IMR-90 (cell line): ENCODE results near the gene CDK5RAP2. TPM values are rescaled to one million over a fixed set of nuclear protein-coding genes. Genes with fewer than 3 reads are reported as not detected.
A peak's percentile ranks its signal among the peaks of the same experiment; 100 is the strongest.

Experiments
- ATAC-seq: fragments of 200-7000 bp; cut with Tn5 transposase; 2 replicates; pipeline ENCODE4 v1.9.1; 2020; ENCODE audit warnings: low read depth, mild to moderate bottlenecking, moderate library complexity
- BruUV-seq: library from RNA; stranded (reverse); fragments of 400-500 nt; replicated peaks from 2 replicates; lab custom pipeline; 2021; lab: Mats Ljungman, UMichigan
- CTCF ChIA-PET: fragments of 300-600 bp; formaldehyde crosslinking; extraction: SDS; loops from one replicate; lab custom pipeline; 2021; ENCODE audit warnings: antibody characterized with exemption; lab: Yijun Ruan, JAX
- POLR2A ChIA-PET: fragments of 300-600 bp; sonication (Branson Sonifier 250); formaldehyde crosslinking; loops from one replicate; lab custom pipeline; 2022; ENCODE audit warnings: antibody characterized with exemption; ENCODE audit not compliant: unreplicated experiment; lab: Charles Lee
- DNase-seq: peaks from one replicate; pipeline ENCODE4 v3.0.0; 2013
- H2AFZ ChIP-seq: replicated peaks from 2 replicates; pipeline ENCODE3; 2013; ENCODE audit warnings: low read length, mild to moderate bottlenecking; ENCODE audit not compliant: poor library complexity
- H2AK5ac ChIP-seq: 2 replicates; pipeline ENCODE4 v1.6.1; 2013; ENCODE audit warnings: low read depth, low read length, inconsistent platforms
- H2AK9ac ChIP-seq: replicated peaks from 2 replicates; pipeline ENCODE3; 2013; ENCODE audit warnings: mild to moderate bottlenecking, low read depth, low read length, moderate library complexity; ENCODE audit not compliant: poor library complexity
- H2BK120ac ChIP-seq: 2 replicates; pipeline ENCODE4 v1.6.1; 2013; ENCODE audit warnings: low read depth, low read length, inconsistent platforms
- H2BK15ac ChIP-seq: 3 replicates; pipeline ENCODE4 v1.6.1; 2013; ENCODE audit warnings: low read depth, low read length, inconsistent platforms
- H2BK20ac ChIP-seq: 2 replicates; pipeline ENCODE4 v1.6.1; 2013; ENCODE audit warnings: low read depth, mild to moderate bottlenecking, inconsistent platforms, low read length, moderate library complexity
- H2BK5ac ChIP-seq: 2 replicates; pipeline ENCODE4 v1.6.1; 2013; ENCODE audit warnings: mild to moderate bottlenecking, low read depth, low read length, inconsistent platforms; ENCODE audit not compliant: poor library complexity, severe bottlenecking
- H3K14ac ChIP-seq: replicated peaks from 2 replicates; pipeline ENCODE4 v1.6.1; 2013; ENCODE audit warnings: low read depth, low read length, inconsistent platforms
- H3K18ac ChIP-seq: 2 replicates; pipeline ENCODE4 v1.6.1; 2013; ENCODE audit warnings: low read depth, low read length, control low read depth
- H3K23ac ChIP-seq: 2 replicates; pipeline ENCODE4 v1.6.1; 2013; ENCODE audit warnings: low read depth, low read length, inconsistent platforms
- H3K27ac ChIP-seq: 2 replicates; pipeline ENCODE4 v1.5.1; 2013; ENCODE audit warnings: mild to moderate bottlenecking, control low read depth, low read length; ENCODE audit not compliant: insufficient read depth
- H3K27me3 ChIP-seq: 2 replicates; pipeline ENCODE4 v1.6.1; 2013; ENCODE audit warnings: low read length; ENCODE audit not compliant: control insufficient read depth, insufficient read depth
- H3K36me3 ChIP-seq: 2 replicates; pipeline ENCODE4 v1.6.1; 2013; ENCODE audit warnings: low read length, mixed read lengths; ENCODE audit not compliant: control insufficient read depth, insufficient read depth
- H3K4ac ChIP-seq: 2 replicates; pipeline ENCODE4 v1.6.1; 2013; ENCODE audit warnings: low read depth, low read length, inconsistent platforms
- H3K4me1 ChIP-seq: 2 replicates; pipeline ENCODE4 v1.6.1; 2013; ENCODE audit warnings: low read length, mixed read lengths; ENCODE audit not compliant: control insufficient read depth, insufficient read depth
- H3K4me2 ChIP-seq: 2 replicates; pipeline ENCODE4 v1.6.1; 2013; ENCODE audit warnings: low read depth, mild to moderate bottlenecking, control low read depth, low read length, moderate library complexity
- H3K4me3 ChIP-seq: 2 replicates; pipeline ENCODE4 v1.5.1; 2013; ENCODE audit warnings: low read depth, mild to moderate bottlenecking, control low read depth, low read length, moderate library complexity; ENCODE audit not compliant: insufficient read depth
- H3K56ac ChIP-seq: 2 replicates; pipeline ENCODE4 v1.6.1; 2013; ENCODE audit warnings: low read length, inconsistent platforms; ENCODE audit not compliant: insufficient read depth; ENCODE audit errors: extremely low read depth
- H3K79me1 ChIP-seq, 2 experiments: 2 replicates each; pipeline ENCODE4 v1.6.1; 2013; ENCODE audit warnings: low read length in 2 of 2, inconsistent platforms in 1 of 2, low read depth in 1 of 2
- H3K9ac ChIP-seq: 2 replicates; pipeline ENCODE4 v1.6.1; 2013; ENCODE audit warnings: low read depth, low read length, control low read depth
- H3K9me1 ChIP-seq: 2 replicates; pipeline ENCODE4 v1.6.1; 2013; ENCODE audit warnings: low read length, inconsistent platforms; ENCODE audit not compliant: insufficient read depth
- H3K9me3 ChIP-seq: 2 replicates; pipeline ENCODE4 v1.6.1; 2013; ENCODE audit warnings: low read length; ENCODE audit not compliant: control insufficient read depth, insufficient read depth
- H4K20me1 ChIP-seq: 2 replicates; pipeline ENCODE4 v1.6.1; 2013; ENCODE audit warnings: low read length, inconsistent platforms; ENCODE audit not compliant: insufficient read depth
- H4K5ac ChIP-seq: 2 replicates; pipeline ENCODE4 v1.6.1; 2013; ENCODE audit warnings: mild to moderate bottlenecking, low read depth, low read length, control low read depth
- H4K8ac ChIP-seq, 2 experiments: 2 replicates each; pipeline ENCODE4 v1.6.1; 2013; ENCODE audit warnings: low read depth in 2 of 2, low read length in 2 of 2, control low read depth in 1 of 2, inconsistent platforms in 1 of 2
- H4K91ac ChIP-seq: 2 replicates; pipeline ENCODE4 v1.6.1; 2013; ENCODE audit warnings: low read depth, low read length, inconsistent platforms; ENCODE audit not compliant: insufficient read depth
- BHLHE40 ChIP-seq: fragments of 150-350 bp; IDR thresholded peaks from 2 replicates; pipeline ENCODE4 v1.6.1; 2016; ENCODE audit warnings: mild to moderate bottlenecking, low read depth, low read length
- CEBPB ChIP-seq: IDR thresholded peaks from 2 replicates; pipeline ENCODE4 v1.6.1; 2012; ENCODE audit warnings: low read depth, low read length, improper control_type of control experiment
- FOS ChIP-seq: fragments of 150-350 bp; IDR thresholded peaks from 2 replicates; pipeline ENCODE4 v1.6.1; 2016; ENCODE audit warnings: low read depth, low read length
- POLR2A ChIP-seq: IDR thresholded peaks from 2 replicates; pipeline ENCODE4 v1.6.1; 2012; ENCODE audit warnings: mild to moderate bottlenecking, low read depth, low read length
- RAD21 ChIP-seq: IDR thresholded peaks from 2 replicates; pipeline ENCODE4 v1.6.1; 2012; ENCODE audit warnings: low read length, improper control_type of control experiment
- RFX5 ChIP-seq: IDR thresholded peaks from 2 replicates; pipeline ENCODE4 v1.8.0; 2012; ENCODE audit warnings: low read depth, mild to moderate bottlenecking, low read length, moderate library complexity
- WGBS, 2 experiments: methylation state at CpG; one replicate each; pipeline versions ENCODE4 v1.1.5 to v1.1.7; 2013; ENCODE audit warnings: missing lambda C conversion rate in 2 of 2; ENCODE audit not compliant: insufficient read length in 1 of 2; ENCODE audit errors: extremely low coverage in 2 of 2; 5-methylcytosine and 5-hydroxymethylcytosine counted together
- dilution Hi-C: fragments of 300-500 bp; cut with HindIII; formaldehyde crosslinking; loops from one replicate; pipeline ENCODE4 v1.14.3; 2018; ENCODE audit warnings: low sequenced_read_pairs; ENCODE audit not compliant: unreplicated experiment
- in situ Hi-C: fragments of 300-500 bp; cut with MboI; formaldehyde crosslinking; loops from 3 replicates; pipeline ENCODE4 v1.14.3; 2019; ENCODE audit warnings: low sequenced_read_pairs, inconsistent platforms, mixed read lengths
- intact Hi-C: fragments of 100-400 bp; cut with micrococcal nuclease; formaldehyde crosslinking; loops from 2 replicates; pipeline ENCODE4 v1.10.0; 2022
- polyA plus RNA-seq, 3 experiments: library from polyadenylated mRNA; depleted of rRNA; stranded (reverse); fragments of >200 nt; gene quantifications; 2 replicates each; pipeline ENCODE4 v1.2.3, GENCODE V29; 2012; ENCODE audit warnings: low replicate concordance in 1 of 3
- total RNA-seq: library from RNA; depleted of rRNA; stranded (reverse); fragments of >200 nt; gene quantifications from 2 replicates; pipeline ENCODE4 v1.2.3, GENCODE V29; 2012
- TF ChIP-seq, protein P1 (sequence below): fragments of 150-350 bp; IDR thresholded peaks from 2 replicates; pipeline ENCODE4 v1.6.1; 2016; ENCODE audit warnings: low read depth, mild to moderate bottlenecking, low read length, moderate library complexity, borderline replicate concordance

Gene CDK5RAP2
- total and polyA plus RNA-seq, 2 of the 4 experiments (the other 2 are of a cell fraction): 29.5 to 31.7 TPM

DNA sequence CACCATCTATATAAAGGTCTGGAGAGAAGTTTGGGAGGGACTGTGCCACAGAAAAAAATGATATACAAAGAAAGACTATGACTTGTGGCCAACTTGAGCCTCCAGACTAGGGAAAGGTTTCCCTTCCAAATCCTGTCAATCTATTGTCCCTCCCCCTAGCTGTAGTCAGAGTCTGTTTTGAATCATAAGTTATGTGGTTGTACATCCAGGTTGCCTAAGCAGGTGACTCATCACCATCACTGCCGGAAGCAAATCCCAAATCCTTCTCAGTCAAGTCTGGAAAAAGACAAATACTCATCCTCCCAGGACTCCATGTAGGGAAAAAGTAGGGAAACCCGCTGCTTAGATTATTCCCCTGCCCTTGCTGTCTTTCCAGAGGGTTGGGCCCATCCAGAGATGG lies 235.7 kb downstream of the CDK5RAP2 start:
- Histone ChIP-seq H3K14ac (no peak overlapping the region), H3K27me3 (peaks cover 2% of the 10 kb centered on the region; the same call in 1 of the 2 replicates), H3K4me3 (no peak overlapping the region), H2BK120ac (no peak overlapping the region), H3K4me2 (no peak overlapping the region), H2BK5ac (no peak overlapping the region), H2BK20ac (0 out of 2 replicates have a peak overlapping the region, but pooled peaks have one; percentile 14), H3K18ac (no peak overlapping the region), H2AK9ac (peak overlapping the region; percentile 58), H3K56ac (no peak overlapping the region), H3K9me3 (no peaks in the 10 kb centered on the region), H4K91ac (no peak overlapping the region), H3K36me3 (no peaks in the 10 kb centered on the region), H3K9ac (no peak overlapping the region), H3K4me1 (no peaks in the 10 kb centered on the region), H3K9me1 (peaks cover 2% of the 10 kb centered on the region; the same call in 1 of the 2 replicates), H3K23ac (no peak overlapping the region), H4K20me1 (no peaks in the 10 kb centered on the region), H4K5ac (no peak overlapping the region), H2AFZ (peak overlapping the region; percentile 65), H2BK15ac (no peak overlapping the region), H2AK5ac (no peak overlapping the region), H4K8ac (no peak overlapping the region), H3K79me1 (no peaks in the 10 kb centered on the region), H3K4ac (no peak overlapping the region), H3K27ac (no peak overlapping the region)
- WGBS, 2 experiments: no CpG with 5 or more reads among the region's 2 CpGs
- POLR2A ChIA-PET: no interaction called here
- peak; percentile 39; the same call in 1 of the 2 replicates for ATAC-seq
- CTCF ChIA-PET: no interaction called here
- peak; percentile 80 for DNase-seq
- BruUV-seq: no TSS peak
- intact Hi-C loops (no loop called here), in situ Hi-C loops (loop anchor here (10.0 kb wide), 1 partner anchor 789 kb away; no protein-coding TSS in a partner anchor), dilution Hi-C loops (no loop called here)
- TF ChIP-seq RFX5: no peak
- TF ChIP-seq, protein P1, sequence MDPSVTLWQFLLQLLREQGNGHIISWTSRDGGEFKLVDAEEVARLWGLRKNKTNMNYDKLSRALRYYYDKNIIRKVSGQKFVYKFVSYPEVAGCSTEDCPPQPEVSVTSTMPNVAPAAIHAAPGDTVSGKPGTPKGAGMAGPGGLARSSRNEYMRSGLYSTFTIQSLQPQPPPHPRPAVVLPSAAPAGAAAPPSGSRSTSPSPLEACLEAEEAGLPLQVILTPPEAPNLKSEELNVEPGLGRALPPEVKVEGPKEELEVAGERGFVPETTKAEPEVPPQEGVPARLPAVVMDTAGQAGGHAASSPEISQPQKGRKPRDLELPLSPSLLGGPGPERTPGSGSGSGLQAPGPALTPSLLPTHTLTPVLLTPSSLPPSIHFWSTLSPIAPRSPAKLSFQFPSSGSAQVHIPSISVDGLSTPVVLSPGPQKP: no peak
- peak; percentile 64; the same call in 1 of the 2 replicates for TF ChIP-seq FOS
- no peak for TF ChIP-seq POLR2A
- no peak for TF ChIP-seq RAD21
- TF ChIP-seq BHLHE40: no peak
- TF ChIP-seq CEBPB: peak; percentile 87
